Endothelial cell of umbilical vein (primary cell): ENCODE data around the gene ZMYND11.

Experiments
- JUN ChIP-seq: IDR thresholded peaks from 2 replicates; pipeline ENCODE4 v1.6.1; 2011; ENCODE audit warnings: borderline replicate concordance, low read depth; ENCODE audit not compliant: insufficient read length, insufficient read depth
- POLR2AphosphoS5 ChIP-seq: IDR thresholded peaks from 2 replicates; pipeline ENCODE4 v1.6.1; 2012; ENCODE audit warnings: low read depth, mild to moderate bottlenecking, control low read depth, low read length, moderate library complexity; ENCODE audit not compliant: insufficient read depth
- TF ChIP-seq, protein P1 (sequence below): IDR thresholded peaks from 2 replicates; pipeline ENCODE4 v1.6.1; 2011; ENCODE audit not compliant: insufficient read depth, insufficient read length

DNA sequence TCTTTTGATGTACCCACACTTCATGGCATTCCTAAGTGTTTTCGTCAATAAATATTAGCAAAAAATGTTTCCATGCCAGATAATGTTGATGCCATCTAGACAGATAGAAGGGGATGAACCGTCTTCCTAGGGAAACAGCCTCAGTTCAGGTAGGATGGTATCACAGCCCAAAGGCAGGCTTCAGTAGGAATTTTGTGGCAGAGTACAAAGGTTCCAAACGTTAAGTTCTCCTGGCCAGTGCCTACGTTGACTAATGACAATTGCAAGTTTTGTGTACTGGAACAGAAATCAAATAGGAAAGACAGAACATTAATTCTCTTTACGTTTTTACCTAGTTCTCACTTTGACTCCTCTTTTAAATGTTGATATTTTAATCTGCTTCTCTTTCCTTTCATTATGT, 75.0 kb downstream of the ZMYND11 start:
- TF ChIP-seq POLR2AphosphoS5 (no peak), JUN (no peak)
- TF ChIP-seq, protein P1, sequence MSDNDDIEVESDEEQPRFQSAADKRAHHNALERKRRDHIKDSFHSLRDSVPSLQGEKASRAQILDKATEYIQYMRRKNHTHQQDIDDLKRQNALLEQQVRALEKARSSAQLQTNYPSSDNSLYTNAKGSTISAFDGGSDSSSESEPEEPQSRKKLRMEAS = no peak
